Kidney epithelial cell (primary cell): ENCODE results near the gene IGF2. TPM values are rescaled to one million over a fixed set of nuclear protein-coding genes. Genes with fewer than 3 reads are reported as not detected.

Experiments used
- DNase-seq: peaks from one replicate; pipeline ENCODE4 v3.0.0-alpha.2; 2010; ENCODE audit warnings: low read depth
- H3K27me3 ChIP-seq: 2 replicates; pipeline ENCODE4 v1.6.0; 2011; ENCODE audit warnings: low read length; ENCODE audit not compliant: control insufficient read depth, insufficient read depth
- H3K36me3 ChIP-seq: 2 replicates; pipeline ENCODE4 v1.5.1; 2011; ENCODE audit warnings: low read length; ENCODE audit not compliant: control insufficient read depth, insufficient read depth
- H3K4me3 ChIP-seq: 2 replicates; pipeline ENCODE4 v1.5.1; 2011; ENCODE audit warnings: low read depth, mild to moderate bottlenecking, control low read depth, low read length
- CTCF ChIP-seq: IDR thresholded peaks from 2 replicates; pipeline ENCODE4 v1.5.1; 2011; ENCODE audit warnings: mild to moderate bottlenecking, moderate library complexity, low read length, control low read depth, inconsistent platforms; ENCODE audit not compliant: insufficient read depth, poor library complexity, severe bottlenecking
- total RNA-seq: library from RNA; depleted of rRNA; stranded (reverse); fragments of >200 nt; gene quantifications from 2 replicates; pipeline ENCODE4 v1.2.3, GENCODE V29; 2015

Gene IGF2
- total RNA-seq, 1 donor from 2014 or later, result 8.7 TPM

DNA sequence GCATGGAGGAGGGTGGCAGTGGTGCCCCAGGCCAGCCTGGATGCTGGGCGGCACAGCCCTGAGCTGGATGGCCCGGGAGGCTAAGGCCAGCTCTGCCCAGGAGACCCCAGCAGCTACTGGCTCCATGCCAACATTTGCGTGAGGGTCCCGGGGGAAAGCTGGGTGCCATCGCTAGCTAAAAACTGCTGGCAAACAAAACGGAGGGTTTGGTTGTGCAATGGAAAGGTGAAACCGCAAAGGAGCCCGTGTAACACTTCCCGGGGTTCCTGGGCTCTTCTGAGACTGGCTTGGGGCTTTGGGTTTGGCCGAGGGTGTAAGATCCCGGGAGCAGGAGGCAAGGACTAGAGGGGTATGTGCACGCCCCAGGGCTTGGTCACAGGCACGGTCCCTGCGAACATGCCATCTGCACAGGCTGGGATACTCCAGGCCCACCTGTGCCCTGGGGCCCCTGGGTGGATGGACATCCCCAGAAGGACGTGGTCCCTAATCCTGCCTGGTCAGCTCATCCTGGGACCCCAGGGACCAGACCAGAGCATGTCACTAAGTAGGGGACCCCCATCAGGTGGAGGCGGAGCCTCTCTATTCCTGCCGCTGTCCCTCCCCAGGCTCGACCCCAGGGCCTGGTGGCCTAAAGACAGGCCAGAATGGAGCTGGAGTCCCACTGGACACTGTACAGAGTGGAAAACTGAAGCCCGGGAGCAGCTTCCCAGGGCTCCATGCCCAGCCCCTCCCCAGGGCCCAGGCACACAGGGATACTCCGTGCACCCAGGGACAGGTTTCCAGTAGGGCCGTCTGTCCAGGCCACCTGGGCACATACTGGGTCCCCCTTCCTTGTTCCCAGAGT is 44.6 kb downstream of the IGF2 start:
- no peaks in the 10 kb centered on the region for H3K27me3 ChIP-seq
- DNase-seq, result no peak
- no peak overlapping the region for H3K4me3 ChIP-seq
- no peak for TF ChIP-seq CTCF
- no peaks in the 10 kb centered on the region for H3K36me3 ChIP-seq

GRCh38 chr11:2093575-2094353 is 45.4 kb downstream of the IGF2 start:
- TF ChIP-seq CTCF, result no peak
- H3K36me3 ChIP-seq, result no peaks in the 10 kb centered on the region
- DNase-seq, result no peak
- H3K27me3 ChIP-seq, result no peaks in the 10 kb centered on the region
- no peak overlapping the region for H3K4me3 ChIP-seq

DNA sequence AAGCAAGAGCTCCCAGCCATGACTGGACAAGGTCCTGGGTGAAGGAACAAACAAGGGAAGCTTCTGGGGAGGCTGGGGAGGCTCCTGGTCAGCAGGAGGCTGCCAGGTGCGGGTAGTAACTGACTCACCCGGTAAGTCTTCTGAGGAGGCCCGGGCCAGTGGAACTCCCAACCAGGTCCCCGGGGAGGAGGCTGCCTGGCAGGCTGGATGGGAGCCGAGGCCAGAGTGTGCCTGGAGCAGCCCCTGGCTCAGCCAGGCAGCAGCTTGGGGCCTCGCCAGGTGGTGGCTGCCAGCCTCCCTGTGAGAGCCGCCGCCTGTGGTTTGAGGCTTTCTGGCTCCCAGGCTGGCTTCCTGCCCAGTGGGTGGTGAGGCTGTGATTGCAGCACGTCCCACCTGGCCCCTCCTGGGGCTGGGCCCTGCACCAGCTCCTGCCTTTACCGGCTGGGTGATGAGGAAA is 46.2 kb downstream of the IGF2 start:
- no peaks in the 10 kb centered on the region for H3K36me3 ChIP-seq
- no peaks in the 10 kb centered on the region for H3K27me3 ChIP-seq
- TF ChIP-seq CTCF, result no peak
- no peak overlapping the region for H3K4me3 ChIP-seq
- DNase-seq, result peak; percentile 57

GRCh38 chr11:2092464-2092910 is 46.7 kb downstream of the IGF2 start:
- Histone ChIP-seq H3K27me3 (no peaks in the 10 kb centered on the region), H3K4me3 (no peak overlapping the region), H3K36me3 (no peaks in the 10 kb centered on the region)
- no peak for DNase-seq
- no peak for TF ChIP-seq CTCF

- no peak for DNase-seq
- Histone ChIP-seq H3K27me3 (no peaks in the 10 kb centered on the region), H3K36me3 (no peaks in the 10 kb centered on the region), H3K4me3 (no peak overlapping the region)
- no peak for TF ChIP-seq CTCF
These were observed 47.3 kb downstream of the IGF2 start for GRCh38 chr11:2091786-2092463.
